ENCODE results near the gene TMEM231.
"Not testable (repeated sequence)": the region's sequence is repeated elsewhere in the genome, so short reads cannot be mapped to it uniquely, and the experiment has no call there.

DNA sequence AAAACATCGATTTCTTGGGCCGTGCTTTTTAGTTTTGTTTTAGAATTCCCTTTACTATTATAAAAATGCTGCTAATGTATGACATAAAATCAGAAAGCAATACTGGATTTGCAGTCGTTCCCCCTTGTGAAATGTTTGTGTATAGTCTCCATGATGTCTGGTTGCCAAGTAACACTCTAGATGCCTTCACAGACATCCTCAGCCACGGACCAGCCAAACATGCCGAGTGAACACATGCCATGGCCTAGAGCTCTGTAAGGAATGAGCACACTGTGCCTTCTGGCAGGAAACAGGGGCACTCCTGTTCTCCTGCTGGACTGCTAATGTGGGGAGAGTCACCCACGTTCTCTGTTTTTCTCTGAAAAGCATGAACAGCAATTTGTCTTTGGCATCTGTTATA is 54.2 kb downstream of the TMEM231 start:
- TF ChIP-seq, protein P1, sequence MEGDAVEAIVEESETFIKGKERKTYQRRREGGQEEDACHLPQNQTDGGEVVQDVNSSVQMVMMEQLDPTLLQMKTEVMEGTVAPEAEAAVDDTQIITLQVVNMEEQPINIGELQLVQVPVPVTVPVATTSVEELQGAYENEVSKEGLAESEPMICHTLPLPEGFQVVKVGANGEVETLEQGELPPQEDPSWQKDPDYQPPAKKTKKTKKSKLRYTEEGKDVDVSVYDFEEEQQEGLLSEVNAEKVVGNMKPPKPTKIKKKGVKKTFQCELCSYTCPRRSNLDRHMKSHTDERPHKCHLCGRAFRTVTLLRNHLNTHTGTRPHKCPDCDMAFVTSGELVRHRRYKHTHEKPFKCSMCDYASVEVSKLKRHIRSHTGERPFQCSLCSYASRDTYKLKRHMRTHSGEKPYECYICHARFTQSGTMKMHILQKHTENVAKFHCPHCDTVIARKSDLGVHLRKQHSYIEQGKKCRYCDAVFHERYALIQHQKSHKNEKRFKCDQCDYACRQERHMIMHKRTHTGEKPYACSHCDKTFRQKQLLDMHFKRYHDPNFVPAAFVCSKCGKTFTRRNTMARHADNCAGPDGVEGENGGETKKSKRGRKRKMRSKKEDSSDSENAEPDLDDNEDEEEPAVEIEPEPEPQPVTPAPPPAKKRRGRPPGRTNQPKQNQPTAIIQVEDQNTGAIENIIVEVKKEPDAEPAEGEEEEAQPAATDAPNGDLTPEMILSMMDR (IDR thresholded peaks at IDR 0.05), result not testable (repeated sequence)
- TF ChIP-seq POLR2A (IDR thresholded peaks at IDR 0.05), result not testable (repeated sequence)

Data from uterus (tissue), 2 donors.